Hair follicular keratinocyte (primary cell): Measurements from ENCODE around the gene PLEKHA1. TPM values are rescaled to one million over a fixed set of nuclear protein-coding genes. Genes with fewer than 3 reads are reported as not detected.

Experiments used
- total RNA-seq: library from RNA; depleted of rRNA; stranded (reverse); fragments of >200 nt; gene quantifications from 2 replicates; pipeline ENCODE4 v1.2.3, GENCODE V29; 2015

Gene PLEKHA1
- total RNA-seq: 34.0 and 47.9 TPM in 2 replicates

GRCh38 chr10:122374237-122374858, at the start of gene PLEKHA1:
PLEKHA1 (plus strand) TSS chr10:122374708; CDS start chr10:122393201, 18,493 bp downstream.

DNA sequence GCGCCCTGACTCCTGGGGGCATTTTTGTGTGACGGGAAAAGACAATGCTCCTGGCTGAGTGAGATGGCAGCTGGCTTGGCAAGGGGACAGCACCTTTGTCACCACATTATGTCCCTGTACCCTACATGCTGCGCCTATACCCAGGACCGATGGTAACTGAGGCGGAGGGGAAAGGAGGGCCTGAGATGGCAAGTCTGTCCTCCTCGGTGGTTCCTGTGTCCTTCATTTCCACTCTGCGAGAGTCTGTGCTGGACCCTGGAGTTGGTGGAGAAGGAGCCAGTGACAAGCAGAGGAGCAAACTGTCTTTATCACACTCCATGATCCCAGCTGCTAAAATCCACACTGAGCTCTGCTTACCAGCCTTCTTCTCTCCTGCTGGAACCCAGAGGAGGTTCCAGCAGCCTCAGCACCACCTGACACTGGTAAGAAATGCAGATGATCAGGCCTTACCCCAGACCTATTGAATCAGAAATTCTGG, 80.1 kb downstream of the PLEKHA1 start, which contains the start of gene ARMS2:
Gene ARMS2 (plus strand): TSS at position 51 of the 478 bp plus-strand sequence. CDS start 75 bp downstream, at position 126.

DNA sequence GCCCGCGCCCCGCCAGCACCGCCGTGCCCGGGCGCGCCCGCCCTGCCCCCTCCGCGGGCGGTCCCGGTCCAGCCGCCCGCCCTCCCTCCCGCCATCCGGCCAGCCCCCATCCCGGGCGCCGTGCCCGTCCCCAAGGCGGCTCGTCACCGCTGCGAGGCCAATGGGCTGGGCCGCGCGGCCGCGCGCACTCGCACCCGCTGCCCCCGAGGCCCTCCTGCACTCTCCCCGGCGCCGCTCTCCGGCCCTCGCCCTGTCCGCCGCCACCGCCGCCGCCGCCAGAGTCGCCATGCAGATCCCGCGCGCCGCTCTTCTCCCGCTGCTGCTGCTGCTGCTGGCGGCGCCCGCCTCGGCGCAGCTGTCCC, 86.8 kb downstream of the PLEKHA1 start, which contains the start of gene HTRA1:
Gene HTRA1 (plus strand): TSS at position 187 of the 362 bp plus-strand sequence. CDS start 100 bp downstream, at position 287.

Other genes with a start within 250 kb of the PLEKHA1 start
- 0.15 and 0.47 TPM in 2 replicates for gene BTBD16, start 103.4 kb upstream of the PLEKHA1 start, total RNA-seq
- gene ARMS2, start 79.9 kb downstream of the PLEKHA1 start, total RNA-seq: not detected in 2 replicates
- gene HTRA1, start 86.8 kb downstream of the PLEKHA1 start, total RNA-seq: 382 and 420 TPM in 2 replicates
- 0.08 and 0.27 TPM in 2 replicates for gene DMBT1, start 186.0 kb downstream of the PLEKHA1 start, total RNA-seq